Prostate gland (tissue), 2 donors: ENCODE data around the gene CMKLR1.

Experiments used
- CTCF ChIP-seq, 4 experiments: fragments of 200-600 bp in 2 of 4; fragments of 450-650 bp in 2 of 4; sonication (generic) in 2 of 4; IDR thresholded peaks; 1 replicate in 3 of 4; 2 replicates in 1 of 4; pipeline ENCODE4 v1.5.1; 2016 to 2019; ENCODE audit warnings: antibody characterized with exemption in 4 of 4, mild to moderate bottlenecking in 2 of 4, moderate library complexity in 2 of 4
- POLR2A ChIP-seq: fragments of 450-650 bp; IDR thresholded peaks from one replicate; pipeline ENCODE4 v1.6.1; 2016; ENCODE audit warnings: antibody characterized with exemption, mild to moderate bottlenecking

- TF ChIP-seq CTCF (IDR thresholded peaks at IDR 0.05) (no peak), POLR2A (no peak)
These were observed 11.3 kb downstream of the CMKLR1 start for GRCh38 chr12:108327621-108328344.
